Activated CD8-positive, alpha-beta T cell treated with anti-CD3 and anti-CD28 coated beads for 36 hours (primary cell): Measurements from ENCODE around the gene HSPB6. TPM values are rescaled to one million over a fixed set of nuclear protein-coding genes. Genes with fewer than 3 reads are reported as not detected.

Source experiments
- ATAC-seq: fragments of 200-7000 bp; cut with Tn5 transposase; one replicate; pipeline ENCODE4 v1.10.0; 2021; ENCODE audit warnings: mild to moderate bottlenecking, moderate library complexity
- CTCF ChIA-PET: fragments of 350-600 bp; sonication (Branson Sonifier 250); formaldehyde crosslinking; loops from one replicate; lab custom pipeline; 2021; ENCODE audit warnings: antibody characterized with exemption; lab: Charles Lee
- POLR2A ChIA-PET: fragments of 350-600 bp; sonication (Branson Sonifier 250); formaldehyde crosslinking; loops from one replicate; lab custom pipeline; 2021; ENCODE audit warnings: antibody characterized with exemption; lab: Charles Lee
- DNase-seq: peaks from one replicate; pipeline ENCODE4 v3.0.0-alpha.2; 2020
- H3K27ac Mint-ChIP-seq: one replicate; pipeline ENCODE4 v1.8.0; 2021; ENCODE audit warnings: mild to moderate bottlenecking, mixed read lengths
- H3K27me3 Mint-ChIP-seq: one replicate; pipeline ENCODE4 v1.8.0; 2021; ENCODE audit warnings: mixed read lengths
- H3K36me3 Mint-ChIP-seq: one replicate; pipeline ENCODE4 v1.8.0; 2021; ENCODE audit warnings: low read depth, mixed read lengths
- H3K4me1 Mint-ChIP-seq: one replicate; pipeline ENCODE4 v1.8.0; 2021; ENCODE audit warnings: low read depth, mixed read lengths
- H3K4me3 Mint-ChIP-seq: one replicate; pipeline ENCODE4 v1.8.0; 2021; ENCODE audit warnings: mild to moderate bottlenecking, moderate library complexity, mixed read lengths
- H3K9me3 Mint-ChIP-seq: one replicate; pipeline ENCODE4 v1.8.0; 2021; ENCODE audit warnings: mixed read lengths
- intact Hi-C: fragments of 100-400 bp; cut with micrococcal nuclease; formaldehyde crosslinking; loops from one replicate; pipeline ENCODE4 v1.10.0; 2022
- total RNA-seq, 2 experiments: library from RNA; stranded (reverse); gene quantifications; one replicate each; pipeline ENCODE4 v1.2.3, GENCODE V29; 2021
- TF ChIP-seq, protein P1 (sequence below): fragments of 200-600 bp; IDR thresholded peaks from one replicate; pipeline ENCODE4 v1.8.0; 2022; ENCODE audit warnings: antibody characterized with exemption, mild to moderate bottlenecking

Gene HSPB6
- total RNA-seq, 2 experiments from 2014 or later, result 0.85 to 0.95 TPM

DNA sequence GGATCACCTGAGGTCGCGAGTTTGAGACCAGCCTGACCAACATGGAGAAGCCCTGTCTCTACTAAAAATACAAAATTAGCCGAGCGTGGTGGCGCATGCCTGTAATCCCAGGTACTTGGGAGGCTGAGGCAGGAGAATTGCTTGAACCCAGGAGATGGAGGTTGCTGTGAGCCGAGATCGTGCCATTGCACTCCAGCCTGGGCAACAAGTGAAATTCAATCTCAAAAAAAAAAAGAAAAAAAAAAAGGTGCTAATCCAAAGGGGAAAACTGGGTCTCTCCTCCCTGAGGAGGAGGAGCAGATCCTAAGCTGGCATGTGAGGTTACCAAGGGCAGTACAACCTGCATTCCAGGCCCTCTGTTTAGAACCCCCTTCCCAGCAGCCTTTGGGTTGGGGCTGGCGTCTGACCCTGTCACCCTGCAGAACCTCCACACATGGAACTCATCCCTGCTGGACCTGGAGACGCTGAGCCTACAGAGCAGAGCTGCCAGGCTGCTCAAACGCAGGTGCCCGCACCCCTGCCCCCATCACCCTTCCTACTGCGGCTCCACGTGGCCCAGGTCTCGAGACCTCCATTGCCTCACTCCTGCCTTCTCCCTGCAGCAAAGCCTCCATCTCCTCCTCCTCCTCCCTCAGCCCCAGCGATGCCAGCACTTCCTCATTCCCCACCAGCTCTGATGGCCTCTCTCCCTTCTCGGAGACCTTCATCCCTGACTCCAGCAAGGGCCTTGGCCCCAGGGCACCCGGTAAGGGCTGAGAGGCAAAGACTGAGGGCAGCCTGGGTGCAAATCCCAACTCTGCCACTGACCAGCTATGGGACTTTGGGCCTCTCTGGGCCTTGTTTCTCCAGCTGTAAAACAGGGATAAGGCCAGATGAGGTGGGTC is 7.8 kb upstream of the HSPB6 start:
- ChIA-PET CTCF (no interaction called here), POLR2A (no interaction called here)
- no peak overlapping the region for H3K4me3 Mint-ChIP-seq
- H3K9me3 Mint-ChIP-seq, result no peaks in the 10 kb centered on the region
- TF ChIP-seq, protein P1, sequence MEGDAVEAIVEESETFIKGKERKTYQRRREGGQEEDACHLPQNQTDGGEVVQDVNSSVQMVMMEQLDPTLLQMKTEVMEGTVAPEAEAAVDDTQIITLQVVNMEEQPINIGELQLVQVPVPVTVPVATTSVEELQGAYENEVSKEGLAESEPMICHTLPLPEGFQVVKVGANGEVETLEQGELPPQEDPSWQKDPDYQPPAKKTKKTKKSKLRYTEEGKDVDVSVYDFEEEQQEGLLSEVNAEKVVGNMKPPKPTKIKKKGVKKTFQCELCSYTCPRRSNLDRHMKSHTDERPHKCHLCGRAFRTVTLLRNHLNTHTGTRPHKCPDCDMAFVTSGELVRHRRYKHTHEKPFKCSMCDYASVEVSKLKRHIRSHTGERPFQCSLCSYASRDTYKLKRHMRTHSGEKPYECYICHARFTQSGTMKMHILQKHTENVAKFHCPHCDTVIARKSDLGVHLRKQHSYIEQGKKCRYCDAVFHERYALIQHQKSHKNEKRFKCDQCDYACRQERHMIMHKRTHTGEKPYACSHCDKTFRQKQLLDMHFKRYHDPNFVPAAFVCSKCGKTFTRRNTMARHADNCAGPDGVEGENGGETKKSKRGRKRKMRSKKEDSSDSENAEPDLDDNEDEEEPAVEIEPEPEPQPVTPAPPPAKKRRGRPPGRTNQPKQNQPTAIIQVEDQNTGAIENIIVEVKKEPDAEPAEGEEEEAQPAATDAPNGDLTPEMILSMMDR, result no peak
- no peak overlapping the region for H3K27ac Mint-ChIP-seq
- H3K4me1 Mint-ChIP-seq, result peaks cover 3% of the 10 kb centered on the region
- ATAC-seq (no peak), DNase-seq (no peak)
- no peaks in the 10 kb centered on the region for H3K27me3 Mint-ChIP-seq
- peaks cover 22% of the 10 kb centered on the region for H3K36me3 Mint-ChIP-seq
- intact Hi-C loops, result no loop called here

DNA sequence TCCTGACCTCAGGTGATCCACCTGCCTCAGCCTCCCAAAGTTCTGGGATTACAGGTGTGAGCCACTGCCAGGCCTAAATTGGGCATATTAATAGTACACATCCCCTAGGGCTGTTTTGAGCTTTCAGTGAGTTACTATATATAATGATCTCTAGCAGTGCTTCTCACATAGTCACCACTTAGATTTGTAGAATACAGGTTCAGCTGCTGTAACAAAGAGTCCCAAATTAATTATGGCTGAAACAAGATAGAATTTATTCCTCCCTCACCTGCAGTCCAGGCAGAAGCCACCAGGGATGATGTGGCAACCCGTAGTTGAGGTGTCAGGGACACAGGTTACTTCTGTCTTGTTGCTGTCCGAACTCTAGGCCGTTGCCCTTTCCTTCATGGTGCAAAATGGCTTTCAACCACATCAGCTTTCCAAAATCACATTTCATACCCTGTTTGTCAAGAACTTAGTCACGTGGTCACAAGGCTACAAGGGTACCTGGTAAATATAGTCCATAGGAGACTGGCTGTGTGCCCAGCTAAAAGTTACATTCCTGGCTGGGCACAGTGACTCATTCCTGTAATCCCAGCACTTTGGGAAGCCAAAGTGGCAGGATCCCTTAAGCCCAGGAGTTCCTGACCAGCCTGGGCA is 4.0 kb upstream of the HSPB6 start:
- peaks cover 26% of the 10 kb centered on the region for H3K36me3 Mint-ChIP-seq
- TF ChIP-seq, protein P1, result no peak
- peaks cover 5% of the 10 kb centered on the region for H3K27me3 Mint-ChIP-seq
- DNase-seq (no peak), ATAC-seq (no peak)
- H3K4me3 Mint-ChIP-seq, result no peak overlapping the region
- no peak overlapping the region for H3K27ac Mint-ChIP-seq
- intact Hi-C loops, result no loop called here
- H3K4me1 Mint-ChIP-seq, result peaks cover 19% of the 10 kb centered on the region
- H3K9me3 Mint-ChIP-seq, result no peaks in the 10 kb centered on the region
- ChIA-PET CTCF (interaction anchor here (1.2 to 1.7 kb wide), 2 partner anchors 59 to 68 kb away, joined by 3 to 4 read pairs; no protein-coding TSS in a partner anchor), POLR2A (interaction anchor here (0.7 to 1.1 kb wide), 2 partner anchors 12 to 50 kb away, joined by 3 to 4 read pairs; no protein-coding TSS in a partner anchor)

DNA sequence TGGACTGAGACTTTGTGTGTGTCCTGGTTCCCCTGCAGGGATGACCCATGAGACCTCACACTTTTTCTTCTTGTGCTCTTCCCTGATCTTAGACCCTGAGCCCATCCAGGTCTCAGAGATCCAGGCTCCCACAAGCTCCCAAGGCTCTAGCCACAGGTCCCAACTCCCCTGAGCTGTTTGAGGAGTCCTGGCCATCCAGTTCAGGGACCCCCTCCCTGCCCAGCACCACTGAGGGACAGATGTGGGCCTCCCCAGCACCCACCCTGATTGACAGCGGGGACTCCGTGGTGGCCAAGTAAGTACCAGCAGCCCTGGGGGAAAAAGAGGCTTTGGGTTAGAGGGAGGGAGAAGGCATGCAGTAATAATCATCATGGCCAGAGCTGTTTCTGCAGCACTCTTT is 2.9 kb upstream of the HSPB6 start:
- no peak overlapping the region for H3K27ac Mint-ChIP-seq
- POLR2A ChIA-PET, result interaction anchor here (0.7 kb wide), 1 partner anchor 31 kb away, joined by 3 read pairs; no protein-coding TSS in a partner anchor
- CTCF ChIA-PET, result interaction anchor here (1.7 kb wide), 1 partner anchor 60 kb away, joined by 4 read pairs; no protein-coding TSS in a partner anchor
- peak overlapping the region; percentile 89 for H3K4me3 Mint-ChIP-seq
- intact Hi-C loops, result no loop called here
- no peaks in the 10 kb centered on the region for H3K9me3 Mint-ChIP-seq
- DNase-seq (no peak), ATAC-seq (no peak)
- TF ChIP-seq, protein P1, result no peak
- H3K4me1 Mint-ChIP-seq, result peaks cover 23% of the 10 kb centered on the region
- H3K27me3 Mint-ChIP-seq, result peaks cover 6% of the 10 kb centered on the region
- peaks cover 25% of the 10 kb centered on the region for H3K36me3 Mint-ChIP-seq

DNA sequence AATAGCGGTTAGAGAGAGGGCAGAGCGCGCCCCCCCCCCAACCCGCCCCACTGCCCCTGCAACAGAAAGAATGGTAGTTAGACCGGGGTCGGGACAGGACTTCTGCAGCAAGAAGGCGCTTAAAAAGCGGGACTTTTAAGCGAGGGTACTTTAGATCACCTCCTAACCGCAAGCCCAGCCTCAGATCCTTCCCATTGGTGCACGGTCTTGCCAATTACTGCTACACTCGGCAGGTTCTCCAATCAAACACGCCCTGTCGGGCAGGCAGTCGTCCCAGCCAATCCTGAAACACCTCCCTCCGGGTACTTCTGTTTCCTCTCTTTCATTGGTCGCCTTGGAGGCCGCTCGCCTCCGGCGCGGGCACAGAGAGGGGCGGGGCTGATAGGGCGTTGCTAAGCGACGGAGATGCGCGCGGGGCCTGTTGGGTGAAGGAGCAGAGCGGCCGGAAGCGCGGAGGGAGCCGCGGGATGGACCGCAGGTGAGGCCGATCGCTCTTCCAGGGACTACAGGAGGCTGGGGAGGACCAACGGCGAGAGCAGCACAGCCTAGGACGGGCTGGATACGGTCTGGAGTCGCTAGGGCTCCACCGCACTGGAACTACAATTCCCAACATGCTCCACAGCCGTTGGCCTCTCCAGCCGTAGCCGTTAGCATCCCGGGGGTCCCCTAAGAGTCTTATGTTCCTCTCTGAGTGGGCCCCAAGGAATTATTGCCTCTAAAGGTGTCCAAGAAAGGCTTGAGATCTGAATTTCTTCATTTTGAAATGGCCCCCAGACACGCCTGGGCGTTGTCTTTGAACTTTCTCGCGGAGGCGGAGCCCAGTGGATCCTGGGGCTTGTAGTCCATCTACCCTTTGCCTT is 1.1 kb upstream of the HSPB6 start, which contains the start of gene PROSER3:
Gene PROSER3 (plus strand): TSS at position 428 of the 860 bp plus-strand sequence. CDS start 40 bp downstream, at position 468.
- peaks cover 23% of the 10 kb centered on the region for H3K4me1 Mint-ChIP-seq
- DNase-seq (peak; percentile 99), ATAC-seq (peak; percentile 96)
- H3K4me3 Mint-ChIP-seq, result peak within 1 kb of the TSS; percentile 89
- ChIA-PET POLR2A (interaction anchor here (0.9 to 2.6 kb wide), 6 partner anchors 9 to 45 kb away, joined by 4 to 19 read pairs (median 4); partner anchors contain the start of genes LIN37, PSENEN and U2AF1L4), CTCF (interaction anchor here (1.0 to 1.3 kb wide), 2 partner anchors 10 to 13 kb away, joined by 3 to 4 read pairs; partner anchors contain the start of genes PSENEN and U2AF1L4)
- H3K36me3 Mint-ChIP-seq, result peaks cover 32% of the 10 kb centered on the region
- peak within 1 kb of the TSS; percentile 94 for H3K27ac Mint-ChIP-seq
- intact Hi-C loops, result no loop called here
- no peaks in the 10 kb centered on the region for H3K9me3 Mint-ChIP-seq
- TF ChIP-seq, protein P1, result no peak
- H3K27me3 Mint-ChIP-seq, result peaks cover 7% of the 10 kb centered on the region
